ENCODE measurements around the gene SLC13A4.
A peak's percentile ranks its signal among the peaks of the same experiment; 100 is the strongest.
"Not testable (repeated sequence)": the region's sequence is repeated elsewhere in the genome, so short reads cannot be mapped to it uniquely, and the experiment has no call there.

SLC13A4 gene

GRCh38 chr7:135697276-135698049 is 30.5 kb downstream of the SLC13A4 start:
- DNase-seq (ENCODE audit: low spot score), result no peak

DNA sequence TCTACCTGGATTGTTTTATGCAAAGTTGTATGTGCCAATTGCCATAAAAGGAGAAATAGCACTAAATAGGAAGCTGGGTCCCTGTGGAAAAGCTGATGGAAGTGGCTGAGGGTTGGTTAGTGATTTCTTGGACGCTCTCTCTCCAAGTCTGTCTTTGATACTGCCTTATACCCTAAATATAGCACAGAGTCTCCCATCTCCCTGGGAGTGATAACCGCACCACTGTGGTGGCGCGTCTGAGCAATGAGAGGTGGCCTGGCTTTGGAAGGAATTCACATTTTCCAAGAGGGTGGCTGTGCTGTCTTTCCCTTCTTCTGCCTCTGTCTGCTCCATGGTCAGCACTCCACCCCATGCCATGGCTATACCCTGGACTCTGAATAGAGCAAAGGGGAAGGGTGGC is 34.4 kb downstream of the SLC13A4 start:
- no peak for DNase-seq (ENCODE audit: low spot score)

DNA sequence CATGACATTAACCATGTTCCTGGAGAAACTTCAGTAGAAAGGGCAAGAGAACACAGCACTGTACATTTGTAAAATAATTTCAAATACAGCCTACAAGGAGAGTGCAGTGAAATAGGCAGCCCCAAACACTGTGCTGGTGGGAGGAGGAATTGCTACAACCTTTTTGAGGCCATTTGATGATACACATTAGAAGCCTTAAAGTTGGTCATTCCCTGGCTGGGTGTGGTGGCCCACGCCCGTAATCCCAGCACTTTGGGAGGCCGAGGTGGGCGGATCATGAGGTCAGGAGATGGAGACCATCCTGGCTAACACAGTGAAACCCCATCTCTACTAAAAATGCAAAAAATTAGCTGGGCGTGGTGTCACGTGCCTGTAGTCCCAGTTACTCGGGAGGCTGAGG is 35.4 kb downstream of the SLC13A4 start:
- DNase-seq (ENCODE audit: low spot score), result not testable (repeated sequence)

- no peak for DNase-seq (ENCODE audit: low spot score)
These were observed 35.9 kb downstream of the SLC13A4 start for GRCh38 chr7:135692055-135692454.

DNA sequence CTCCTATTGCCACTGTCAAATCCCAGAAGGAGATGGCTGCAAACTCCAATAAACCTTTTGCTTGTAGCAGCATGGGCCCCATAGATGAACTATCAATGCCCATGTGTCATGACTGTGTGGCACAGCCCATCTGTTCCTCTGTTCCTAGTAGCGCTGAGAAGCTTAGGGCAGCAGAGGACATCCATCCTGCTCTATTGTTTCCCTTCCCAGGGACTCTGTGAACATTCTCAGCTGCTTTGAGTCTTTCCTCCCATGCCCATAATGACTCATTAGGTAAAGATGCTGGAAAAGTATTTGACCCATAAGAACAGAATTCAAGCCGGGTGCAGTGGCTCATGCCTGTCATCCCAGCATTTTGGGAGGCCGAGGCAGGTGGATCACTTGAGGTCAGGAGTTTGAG is 37.4 kb downstream of the SLC13A4 start:
- no peak for DNase-seq (ENCODE audit: low spot score)

GRCh38 chr7:135687466-135687865 is 40.5 kb downstream of the SLC13A4 start:
- DNase-seq (ENCODE audit: low spot score), result no peak

- no peak for DNase-seq (ENCODE audit: low spot score)
These were observed 42.5 kb downstream of the SLC13A4 start for GRCh38 chr7:135685306-135686084.

DNA sequence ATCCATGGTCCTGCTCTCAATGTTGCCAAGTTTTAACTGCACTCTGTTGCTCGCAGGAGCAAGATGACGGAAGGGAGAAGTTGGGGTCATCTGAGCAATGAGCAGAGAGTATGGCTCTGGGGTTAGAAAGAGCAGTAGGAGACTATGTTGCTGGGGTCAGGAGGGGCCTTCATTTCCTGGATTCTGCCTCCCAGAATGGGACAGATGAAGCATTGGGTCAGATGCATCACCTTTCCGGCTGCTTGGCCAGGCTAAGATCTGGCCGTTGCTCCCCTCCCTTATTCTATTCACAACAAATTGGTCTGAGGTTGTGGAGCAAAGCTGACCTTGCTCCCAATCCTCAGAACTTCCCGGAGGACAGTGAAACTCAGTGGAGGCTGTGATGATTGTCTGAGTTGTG is 43.3 kb downstream of the SLC13A4 start:
- DNase-seq (ENCODE audit: low spot score), result no peak

- no peak for DNase-seq (ENCODE audit: low spot score)
These were observed 43.9 kb downstream of the SLC13A4 start for GRCh38 chr7:135684136-135684535.

- no peak for DNase-seq (ENCODE audit: low spot score)
These were observed 44.4 kb downstream of the SLC13A4 start for GRCh38 chr7:135683609-135684008.

DNA sequence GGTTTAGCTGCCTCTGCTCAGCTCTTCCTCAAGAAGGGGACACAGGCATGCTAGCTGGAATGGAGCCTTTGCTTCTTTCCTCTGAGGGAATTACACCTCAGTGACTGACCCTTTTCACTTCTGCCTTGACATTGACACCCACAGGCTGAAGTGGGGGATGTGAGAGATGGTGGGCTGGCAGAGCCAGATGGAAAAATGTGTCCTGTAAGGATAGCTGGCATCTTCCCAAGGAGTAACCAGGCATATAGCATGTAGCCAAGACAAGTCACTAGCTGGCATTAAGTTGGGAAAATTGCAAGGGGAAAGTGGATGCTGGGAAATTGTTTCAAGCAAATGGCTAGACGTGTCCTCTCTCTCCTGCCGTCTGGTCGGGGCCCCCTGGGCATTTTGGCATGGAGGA is 45.8 kb downstream of the SLC13A4 start:
- no peak for DNase-seq (ENCODE audit: low spot score)

- no peak for DNase-seq (ENCODE audit: low spot score)
These were observed 46.2 kb downstream of the SLC13A4 start for GRCh38 chr7:135681762-135682161.

DNA sequence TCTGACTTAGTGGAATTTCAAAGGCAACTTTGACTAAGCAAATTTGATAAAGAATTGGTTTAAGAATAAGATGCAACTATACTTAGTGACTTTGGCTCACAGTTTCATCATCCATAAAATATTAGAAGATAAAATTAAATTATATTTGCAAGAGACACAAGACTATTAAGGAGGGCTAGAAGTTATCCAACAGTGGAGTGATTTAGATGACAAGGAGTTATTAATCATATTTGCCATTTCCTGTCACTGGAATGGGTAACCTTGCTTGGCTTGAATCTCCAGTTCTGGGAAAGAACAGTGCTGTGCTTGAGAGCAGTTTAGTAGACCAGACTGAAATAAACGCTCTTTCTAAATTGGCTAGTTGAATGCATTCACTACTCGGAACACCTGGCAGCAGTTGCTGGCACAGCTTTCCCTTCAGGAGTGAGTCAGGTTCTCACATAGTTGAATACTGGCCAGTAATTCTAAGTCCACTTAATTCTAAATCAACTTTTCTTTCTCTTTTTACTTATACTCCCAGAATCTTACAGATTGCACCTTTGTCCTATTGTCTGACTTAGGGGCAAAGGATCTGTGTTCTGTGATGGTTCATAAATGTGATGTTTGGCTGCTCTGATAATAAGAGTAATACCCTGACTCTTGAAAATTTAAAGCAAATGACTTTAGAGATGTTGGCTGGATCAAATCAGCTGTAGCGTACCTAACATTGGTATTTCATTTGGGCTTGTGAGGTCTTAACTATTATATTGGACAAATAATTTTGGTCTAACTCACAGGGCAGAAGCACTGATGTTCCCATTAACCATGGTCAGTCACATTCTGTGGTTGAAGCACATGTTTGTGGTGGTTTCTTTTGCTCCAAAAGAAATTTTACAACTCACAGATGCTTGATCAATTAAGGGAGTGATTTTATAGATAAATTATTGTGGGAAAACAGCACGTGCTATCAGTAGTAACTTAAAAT is 49.1 kb downstream of the SLC13A4 start:
- DNase-seq (ENCODE audit: low spot score), result no peak

DNA sequence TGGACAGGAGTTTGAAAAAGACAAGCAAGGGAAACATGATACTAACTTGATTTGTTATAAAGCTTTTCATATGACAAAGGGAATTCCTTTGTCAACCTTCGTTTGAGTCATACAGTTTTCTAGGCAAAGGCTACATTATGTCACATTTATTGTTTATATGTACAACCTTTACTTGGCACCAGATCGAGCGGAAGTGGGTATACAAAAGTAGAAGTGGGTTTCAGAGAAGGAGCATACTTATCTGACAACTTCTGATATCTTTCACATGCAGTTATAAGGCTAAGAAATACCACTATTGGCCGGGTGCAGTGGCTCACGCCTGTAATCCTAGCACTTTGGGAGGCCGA is 54.7 kb downstream of the SLC13A4 start:
- DNase-seq (ENCODE audit: low spot score), result no peak

DNA sequence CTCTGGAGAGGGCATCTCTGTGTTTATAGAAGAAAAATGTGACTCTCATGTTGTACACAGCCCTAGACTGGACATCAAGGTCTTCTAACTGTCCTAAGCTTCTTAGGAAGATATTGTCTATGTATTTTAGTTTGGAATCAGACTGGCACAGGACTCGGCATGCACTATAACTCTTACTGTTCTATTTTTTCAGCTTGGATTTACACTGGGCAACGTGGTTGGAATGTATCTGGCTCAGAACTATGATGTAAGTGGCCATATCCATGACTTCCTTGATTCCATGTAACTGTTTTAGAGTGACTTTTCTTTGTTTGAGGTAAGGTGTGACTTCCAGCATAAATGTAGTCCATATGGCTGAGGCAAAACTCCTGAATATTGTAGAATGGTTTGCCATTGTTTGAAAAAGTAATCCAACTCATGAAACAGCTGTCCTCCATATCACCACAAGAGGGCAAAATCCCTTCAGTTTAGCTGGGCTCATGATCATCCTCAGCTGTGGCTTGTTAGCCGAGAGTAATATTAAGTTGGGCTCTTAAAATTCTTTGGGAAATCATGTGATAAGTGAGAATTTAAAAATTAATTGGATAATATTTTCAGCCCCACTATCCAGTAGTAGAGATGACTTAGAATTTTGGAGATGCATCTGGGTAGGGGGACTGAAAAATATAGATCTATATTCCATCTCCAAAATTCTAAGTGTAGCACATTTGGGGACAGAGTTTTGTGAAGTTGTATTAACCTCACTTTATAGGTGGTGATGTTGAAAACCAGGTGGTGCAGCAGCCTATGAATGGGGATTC is 55.2 kb downstream of the SLC13A4 start:
- DNase-seq (ENCODE audit: low spot score), result peak; percentile 48

- DNase-seq (ENCODE audit: low spot score), result no peak
These were observed 57.8 kb downstream of the SLC13A4 start for GRCh38 chr7:135670179-135670578.

DNA sequence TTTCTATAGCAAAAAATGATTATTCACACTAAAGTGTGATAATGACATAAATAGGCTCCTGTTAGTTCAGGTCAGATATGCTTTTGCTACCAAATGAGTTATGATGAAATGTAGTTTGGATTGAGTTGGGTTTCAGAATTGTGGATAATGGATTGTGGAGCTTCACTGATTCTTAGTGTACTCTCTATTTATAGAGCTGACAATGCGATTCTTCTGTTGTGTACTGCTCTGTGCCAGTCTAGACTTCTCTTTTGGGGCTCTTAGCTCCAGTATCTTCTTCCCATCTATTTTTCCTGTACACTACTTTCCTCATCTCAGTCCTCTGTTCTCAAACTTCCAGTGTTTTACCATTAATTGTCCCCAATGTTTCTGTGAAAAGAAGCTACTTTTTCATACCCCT is 58.2 kb downstream of the SLC13A4 start:
- DNase-seq (ENCODE audit: low spot score), result no peak

DNA sequence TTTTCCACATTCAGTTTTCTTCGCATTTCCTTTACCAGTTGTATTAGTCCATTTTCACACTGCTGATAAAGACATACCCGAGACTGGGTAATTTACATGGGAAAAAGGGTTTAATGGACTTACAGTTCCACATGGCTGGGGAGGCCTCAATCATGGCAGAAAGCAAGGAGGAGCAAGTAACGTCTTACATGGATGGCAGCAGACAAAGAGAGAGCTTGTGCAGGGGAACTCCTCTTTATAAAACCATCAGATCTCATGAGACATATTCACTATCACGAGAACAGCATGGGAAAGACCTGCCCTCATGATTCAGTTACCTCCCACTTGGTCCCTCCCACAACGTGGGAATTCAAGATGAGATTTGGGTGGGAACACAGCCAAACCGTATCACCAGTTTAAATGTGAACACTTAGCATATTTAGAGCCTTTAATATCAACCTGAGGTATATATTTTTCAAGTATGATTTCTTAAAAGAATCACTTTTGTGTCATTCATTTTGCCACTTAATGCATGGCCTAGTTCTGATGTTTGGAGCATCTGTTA is 59.1 kb downstream of the SLC13A4 start:
- DNase-seq (ENCODE audit: low spot score), result not testable (repeated sequence)

- not testable (repeated sequence) for DNase-seq (ENCODE audit: low spot score)
These were observed 60.4 kb downstream of the SLC13A4 start for GRCh38 chr7:135667626-135668025.

DNA sequence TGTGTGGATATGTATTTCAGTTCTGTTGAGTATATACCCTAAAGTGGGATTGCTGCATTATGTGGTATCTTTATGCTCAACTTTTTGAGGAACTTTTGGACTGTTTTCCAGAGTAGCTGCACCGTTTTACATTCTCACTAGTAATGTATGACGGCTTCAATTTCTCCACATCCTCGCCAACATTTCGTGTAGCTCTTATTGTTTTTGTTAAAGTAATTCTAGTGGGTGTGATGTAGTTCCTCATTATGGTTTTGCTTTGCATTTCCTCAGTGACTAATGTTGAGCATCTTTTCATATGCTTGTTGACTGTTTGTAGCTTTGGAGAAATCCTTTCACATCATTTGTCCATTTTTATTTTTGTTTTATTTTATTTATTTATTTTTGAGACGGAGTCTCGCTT is 61.1 kb downstream of the SLC13A4 start:
- DNase-seq (ENCODE audit: low spot score), result no peak

- DNase-seq (ENCODE audit: low spot score), result no peak
These were observed 61.8 kb downstream of the SLC13A4 start for GRCh38 chr7:135666156-135666555.
